ENCODE measurements around the gene ADGRL2.

DNA sequence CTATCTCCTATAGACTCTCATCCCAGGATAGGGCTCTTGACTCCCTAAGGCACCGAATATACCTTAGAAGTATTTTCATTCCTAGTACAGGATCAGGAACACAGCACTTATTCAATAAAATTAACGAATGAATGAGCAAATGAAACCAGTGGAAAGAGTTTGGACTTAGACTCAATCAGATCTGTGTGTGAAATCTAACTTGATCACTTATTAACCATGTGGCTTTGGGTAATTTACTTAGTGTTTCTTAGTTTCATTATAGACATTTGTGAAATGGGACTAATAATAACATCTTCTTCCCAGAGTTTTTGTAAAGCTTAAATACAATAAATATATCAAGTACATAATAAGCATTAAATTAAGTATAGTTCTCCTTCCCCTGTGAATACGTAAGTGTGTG lies 230.1 kb downstream of the ADGRL2 start:
- TF ChIP-seq, protein P1, sequence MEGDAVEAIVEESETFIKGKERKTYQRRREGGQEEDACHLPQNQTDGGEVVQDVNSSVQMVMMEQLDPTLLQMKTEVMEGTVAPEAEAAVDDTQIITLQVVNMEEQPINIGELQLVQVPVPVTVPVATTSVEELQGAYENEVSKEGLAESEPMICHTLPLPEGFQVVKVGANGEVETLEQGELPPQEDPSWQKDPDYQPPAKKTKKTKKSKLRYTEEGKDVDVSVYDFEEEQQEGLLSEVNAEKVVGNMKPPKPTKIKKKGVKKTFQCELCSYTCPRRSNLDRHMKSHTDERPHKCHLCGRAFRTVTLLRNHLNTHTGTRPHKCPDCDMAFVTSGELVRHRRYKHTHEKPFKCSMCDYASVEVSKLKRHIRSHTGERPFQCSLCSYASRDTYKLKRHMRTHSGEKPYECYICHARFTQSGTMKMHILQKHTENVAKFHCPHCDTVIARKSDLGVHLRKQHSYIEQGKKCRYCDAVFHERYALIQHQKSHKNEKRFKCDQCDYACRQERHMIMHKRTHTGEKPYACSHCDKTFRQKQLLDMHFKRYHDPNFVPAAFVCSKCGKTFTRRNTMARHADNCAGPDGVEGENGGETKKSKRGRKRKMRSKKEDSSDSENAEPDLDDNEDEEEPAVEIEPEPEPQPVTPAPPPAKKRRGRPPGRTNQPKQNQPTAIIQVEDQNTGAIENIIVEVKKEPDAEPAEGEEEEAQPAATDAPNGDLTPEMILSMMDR (IDR thresholded peaks at IDR 0.05) = no peak
- TF ChIP-seq POLR2A (IDR thresholded peaks at IDR 0.05) = no peak

Measured in suprapubic skin (tissue), 3 donors.